Stimulated activated CD8-positive, alpha-beta memory T cell treated with anti-CD3 and anti-CD28 coated beads, Interleukin-7, amount 100 ng/mL, for 24 hours (primary cell): ENCODE data around the gene MZT2B.
A peak's percentile ranks its signal among the peaks of the same experiment; 100 is the strongest.
"Not testable (repeated sequence)": the region's sequence is repeated elsewhere in the genome, so short reads cannot be mapped to it uniquely, and the experiment has no call there.

Experiments used
- DNase-seq: peaks from one replicate; pipeline ENCODE4 v3.0.0-alpha.2; 2020; ENCODE audit warnings: low read depth

MZT2B gene

DNA sequence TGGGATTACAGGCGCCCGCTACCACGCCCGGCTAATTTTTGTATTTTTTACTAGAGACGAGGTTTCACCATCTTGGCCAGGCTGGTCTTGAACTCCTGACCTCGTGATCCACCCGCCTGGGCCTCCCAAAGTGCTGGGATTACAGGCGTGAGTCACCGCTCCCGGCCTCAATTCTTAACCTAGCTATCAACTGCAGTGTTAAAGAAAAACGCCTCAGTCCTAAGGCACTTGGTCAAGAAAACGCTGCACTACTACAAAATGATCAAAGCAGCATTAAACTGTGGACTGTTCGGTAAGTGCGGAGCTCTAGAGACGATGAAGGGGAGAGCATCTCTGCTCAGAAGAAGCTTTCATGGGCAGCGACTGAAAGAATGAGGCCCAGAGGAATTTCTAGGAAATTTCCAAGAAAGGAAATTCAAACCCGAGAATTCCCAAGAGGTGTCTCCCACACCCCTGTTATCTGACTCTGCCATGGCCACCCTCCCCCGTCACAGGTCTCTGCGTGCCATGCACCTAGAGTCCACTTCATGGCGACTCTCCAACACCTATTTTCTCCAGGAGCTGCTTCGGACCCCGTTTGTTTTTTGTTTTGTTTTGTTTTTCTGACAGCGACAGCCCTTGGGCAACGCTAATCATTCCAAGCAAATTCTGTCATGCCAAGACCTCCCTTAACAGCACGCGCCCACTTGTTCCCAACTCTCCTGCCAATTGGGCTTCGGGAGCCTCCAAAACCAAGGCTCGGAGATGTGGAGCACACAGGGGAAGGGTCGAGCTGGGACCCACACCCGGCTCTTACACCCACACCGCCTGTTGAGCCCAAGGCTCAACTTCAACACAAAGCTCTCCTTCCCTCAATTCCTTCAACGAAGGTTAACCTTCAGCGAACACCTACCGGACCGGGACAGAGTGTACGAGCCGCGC is 1.4 kb upstream of the MZT2B start:
- not testable (repeated sequence) for DNase-seq

DNA sequence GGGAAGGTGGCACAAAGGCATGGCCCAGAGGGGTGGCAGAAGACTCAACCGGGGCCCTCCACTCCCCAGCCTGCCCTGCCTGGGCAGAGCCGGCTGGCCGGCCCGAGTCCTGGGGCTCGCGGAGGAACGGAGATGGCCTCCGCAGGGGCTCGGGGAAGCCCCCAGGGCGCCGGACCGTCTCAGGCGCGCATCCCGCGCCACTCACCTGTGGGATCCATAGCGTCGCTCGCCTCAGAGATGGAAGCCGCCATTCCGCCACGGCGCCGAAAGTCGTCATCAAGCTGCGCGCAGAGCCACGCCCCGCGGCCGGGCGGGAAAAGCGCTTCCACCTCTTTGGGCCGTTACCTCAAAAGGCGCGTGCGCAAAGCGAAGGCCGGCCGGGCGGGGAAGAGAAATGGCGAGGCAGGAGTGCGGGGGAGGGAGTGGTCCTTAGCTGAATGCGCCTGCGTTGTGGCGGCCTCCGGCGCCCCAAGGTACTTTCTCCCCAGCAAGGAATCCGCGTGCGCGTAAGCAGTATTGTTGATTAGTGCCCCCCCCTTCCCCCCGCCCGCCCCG is 660 bp upstream of the MZT2B start, which contains the start of gene SMPD4:
SMPD4 (minus strand) TSS at position 278 of the 555 bp plus-strand sequence. CDS start 5,010 bp downstream, outside the sequence.
- peak; percentile 97 for DNase-seq

DNA sequence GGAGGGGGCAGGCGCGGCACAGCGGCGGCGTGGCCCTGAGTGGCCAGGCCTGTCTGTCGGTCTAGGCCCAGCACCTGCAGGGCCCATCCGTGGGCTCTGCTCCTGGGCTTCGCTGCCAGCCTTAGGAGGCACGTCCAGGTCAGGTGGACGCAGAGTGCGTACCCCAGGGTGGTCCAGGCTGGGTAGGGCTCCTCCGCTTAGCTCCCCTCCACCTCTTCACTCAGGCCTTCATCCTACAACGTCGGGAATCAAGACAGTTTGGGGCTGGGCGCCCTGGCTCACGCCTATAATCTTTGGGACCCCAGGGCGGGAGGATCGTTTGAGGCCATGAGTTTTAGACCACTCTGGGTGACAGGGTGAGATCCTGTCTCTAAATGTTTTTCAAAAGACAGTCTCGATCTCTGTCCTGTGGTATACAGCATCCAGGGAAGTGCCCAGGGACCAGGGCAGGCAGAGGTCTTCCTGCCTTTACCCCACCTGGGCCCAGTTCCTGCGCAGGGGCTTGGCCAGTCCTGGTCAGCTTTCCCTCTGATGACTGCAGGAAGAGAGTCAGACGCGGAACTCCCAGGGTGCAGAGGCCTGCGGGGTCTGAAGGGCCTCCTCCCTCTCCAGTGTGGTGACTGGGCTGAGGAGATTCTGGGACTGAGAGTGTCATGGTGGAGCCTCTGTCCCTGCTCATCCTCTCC is 907 bp downstream of the MZT2B start:
- DNase-seq, result not testable (repeated sequence)

DNA sequence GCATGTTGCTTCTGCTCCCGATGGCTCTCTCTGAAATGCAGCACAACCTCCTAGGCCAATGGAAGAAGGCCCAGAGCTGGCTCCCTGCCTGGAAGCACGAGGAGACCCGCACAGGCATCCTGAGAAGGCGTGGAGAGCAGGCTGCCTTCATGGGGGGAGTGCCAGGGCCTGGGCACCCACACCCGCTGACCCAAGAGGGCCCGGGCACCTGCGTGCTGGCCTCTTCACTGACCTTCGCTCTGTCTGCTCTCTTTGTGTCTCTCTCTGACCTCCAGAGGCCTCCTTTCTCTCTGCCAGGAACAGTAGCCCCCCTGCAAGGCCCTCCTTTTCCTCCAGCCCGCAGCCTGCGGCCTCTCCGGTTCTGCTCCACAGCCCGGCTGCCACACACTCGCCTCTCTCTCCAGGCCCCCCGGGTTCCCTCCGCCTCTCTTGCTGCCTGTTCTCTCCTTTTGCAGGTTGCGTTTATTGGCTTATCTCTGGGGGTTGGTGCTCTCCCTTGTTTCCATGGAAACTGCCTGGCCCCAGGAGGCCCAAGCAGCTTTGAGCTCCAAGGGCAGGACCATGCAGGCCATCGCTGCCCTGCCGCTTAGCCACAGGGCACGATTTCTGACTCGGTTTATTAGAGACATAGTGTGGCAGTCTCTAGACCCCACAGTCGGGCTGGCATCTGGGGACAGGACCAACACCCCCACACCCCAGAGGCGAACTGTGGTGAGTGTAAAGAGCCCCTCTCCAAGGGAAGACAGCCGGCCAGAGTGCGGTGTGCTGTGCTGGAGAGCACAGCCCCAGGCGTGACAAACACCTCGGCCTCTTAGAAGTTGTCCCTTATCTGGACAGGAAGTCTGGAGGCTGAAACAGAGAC is 1.7 kb downstream of the MZT2B start:
- no peak for DNase-seq

DNA sequence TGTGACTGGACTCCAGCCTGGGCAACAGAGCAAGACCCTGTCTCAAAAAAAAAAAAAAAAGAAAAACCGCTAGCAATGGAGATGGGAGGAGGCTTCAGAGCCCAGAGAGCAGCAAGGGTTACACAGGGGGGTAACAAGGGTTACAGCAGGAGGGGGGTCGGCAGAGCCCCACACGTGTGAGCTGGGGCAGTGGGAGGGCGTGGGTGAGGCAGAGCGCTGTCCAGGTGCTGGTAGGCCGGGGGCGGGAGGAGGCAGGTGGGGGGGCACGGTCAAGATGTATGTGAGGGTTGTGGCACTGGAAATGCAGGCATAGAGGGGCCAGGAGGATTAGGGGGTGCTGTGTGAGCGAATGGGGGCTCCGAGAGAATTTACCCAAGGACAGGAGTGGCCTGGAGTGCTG is 3.4 kb downstream of the MZT2B start:
- no peak for DNase-seq

DNA sequence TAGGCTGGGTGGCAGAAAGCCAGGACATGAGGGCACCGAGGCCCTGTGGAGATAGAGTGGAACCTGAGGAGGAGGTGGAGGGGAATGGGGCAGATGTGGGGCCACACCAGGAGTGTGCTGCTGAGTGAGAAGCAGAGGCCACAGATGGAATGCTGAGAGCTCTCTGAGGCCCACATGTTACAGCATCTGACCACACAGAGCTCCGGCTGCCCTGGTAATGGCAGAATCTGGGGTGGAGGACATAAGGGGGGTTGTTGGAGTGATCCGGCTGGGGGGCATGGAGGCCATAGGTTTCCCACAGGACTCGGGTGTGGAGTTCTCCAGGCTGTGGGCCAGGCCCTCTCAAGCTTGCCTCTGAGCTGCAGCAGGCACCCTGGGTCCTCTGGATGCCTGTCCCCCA is 3.8 kb downstream of the MZT2B start:
- no peak for DNase-seq

DNA sequence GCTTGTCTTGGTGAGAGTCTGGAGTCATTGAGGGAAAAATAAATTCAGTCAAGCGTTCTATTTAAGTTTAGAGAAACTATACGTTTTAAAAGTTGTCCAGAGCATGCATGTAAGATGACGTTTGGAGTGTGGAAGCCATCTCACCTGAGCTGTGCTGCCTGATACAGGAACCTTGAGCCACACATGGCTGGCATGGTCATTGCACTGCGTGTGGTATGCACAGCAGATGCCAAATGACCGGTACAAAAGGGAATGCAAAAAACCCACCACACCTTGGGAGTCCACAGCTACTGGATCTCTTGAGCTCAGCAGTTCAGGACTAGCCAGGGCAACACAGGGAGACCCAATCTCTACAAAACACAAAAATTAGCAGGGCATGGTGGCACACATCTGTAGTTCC is 4.3 kb downstream of the MZT2B start:
- no peak for DNase-seq

DNA sequence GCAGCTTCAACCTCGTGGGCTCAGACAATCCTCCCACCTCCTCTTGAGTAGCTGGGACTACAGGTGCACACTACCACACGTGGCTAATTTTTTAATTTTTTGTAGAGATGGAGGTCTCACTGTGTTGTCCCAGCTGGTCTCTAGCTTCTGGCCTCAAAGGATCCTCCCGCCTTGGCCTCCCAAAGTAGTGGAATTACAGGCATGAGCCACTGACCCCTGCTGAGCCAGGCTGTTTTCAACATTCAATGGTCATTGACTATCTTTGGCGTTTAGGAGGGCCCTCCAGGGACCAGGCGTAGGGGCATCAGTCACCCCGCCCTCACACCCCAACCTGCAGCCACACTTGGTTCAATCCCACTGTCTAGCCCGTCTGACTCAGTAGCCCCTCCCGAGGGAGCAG is 5.2 kb downstream of the MZT2B start:
- no peak for DNase-seq

DNA sequence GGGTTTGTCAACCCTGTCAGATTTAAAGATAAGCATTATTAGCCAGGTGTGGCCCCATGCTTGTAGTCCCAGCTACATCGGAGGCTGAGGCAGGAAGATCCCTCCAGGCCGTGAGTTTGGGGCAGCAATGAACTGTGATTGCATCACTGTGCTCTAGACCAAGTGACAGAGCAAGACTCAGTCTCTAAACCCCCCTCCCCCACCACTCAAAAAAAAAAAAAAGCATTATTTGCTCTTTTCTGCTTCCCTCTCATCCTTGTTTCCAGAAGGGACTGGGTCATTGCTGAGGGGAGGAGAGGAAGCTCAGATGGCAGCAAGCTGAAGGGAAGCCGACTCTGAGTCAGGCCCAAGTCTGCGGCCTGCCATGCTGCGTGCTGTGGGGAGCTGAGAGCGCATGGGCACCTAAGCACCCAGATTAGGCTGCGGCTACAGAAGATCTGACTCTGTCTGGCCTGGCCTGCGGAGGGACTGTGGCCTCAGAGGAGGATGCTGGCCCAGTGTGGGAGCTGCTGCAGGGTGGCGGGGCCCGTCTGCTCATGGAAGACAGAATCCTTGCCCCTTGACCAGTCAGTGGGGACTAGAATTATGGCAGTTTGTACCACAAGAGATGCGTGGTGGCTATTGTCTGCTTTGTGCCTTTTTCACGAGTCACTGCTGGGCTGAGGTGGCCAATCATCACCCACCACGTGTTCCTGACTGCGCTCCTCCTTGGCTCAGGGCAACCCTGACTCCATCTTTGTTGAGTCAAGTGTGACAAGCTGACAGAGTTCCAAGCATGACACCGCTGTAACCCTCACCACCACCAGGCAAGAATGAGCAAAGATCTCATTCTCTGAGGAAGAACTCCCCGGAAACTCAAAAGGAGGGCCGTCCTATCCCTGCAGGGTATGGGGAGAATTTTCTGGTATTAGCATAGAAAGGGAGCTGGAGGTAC is 6.1 kb downstream of the MZT2B start:
- not testable (repeated sequence) for DNase-seq

DNA sequence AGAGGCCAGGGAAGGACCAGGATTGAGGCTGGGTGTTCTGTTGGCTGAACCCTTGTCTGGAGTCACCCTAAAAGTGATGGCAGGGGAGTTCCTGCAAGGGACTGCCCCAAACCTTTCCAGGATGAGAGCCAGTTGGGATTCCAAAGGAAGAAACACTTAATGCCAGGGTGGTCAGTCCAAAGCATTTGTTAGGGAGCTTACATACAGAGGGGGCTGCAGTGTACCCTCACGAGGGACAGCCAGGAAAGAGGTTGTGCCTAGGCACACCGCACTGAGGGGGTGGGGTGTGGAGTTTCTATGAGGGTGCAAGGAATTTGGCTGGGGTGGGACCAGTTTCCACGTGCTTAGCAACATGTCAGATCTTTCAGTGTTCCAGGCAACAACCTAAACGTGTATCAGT is 6.9 kb downstream of the MZT2B start:
- DNase-seq, result not testable (repeated sequence)

DNA sequence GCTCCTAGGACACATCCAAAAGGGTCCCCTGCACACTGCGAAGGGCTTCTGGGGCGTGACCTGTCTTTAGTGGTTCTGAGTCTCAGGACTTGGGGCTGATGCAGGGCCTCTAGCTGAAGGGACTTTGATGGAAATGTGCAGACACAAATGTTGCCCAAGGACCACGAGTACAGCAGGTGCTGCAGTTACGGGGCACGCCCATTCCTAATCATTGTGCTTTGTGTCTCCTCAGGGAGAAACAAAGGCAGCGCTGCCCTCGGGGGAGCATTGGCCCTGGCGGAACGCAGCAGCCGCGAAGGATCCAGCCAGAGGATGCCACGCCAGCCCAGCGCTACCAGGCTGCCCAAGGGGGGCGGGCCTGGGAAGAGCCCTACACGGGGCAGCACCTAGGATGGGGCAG is 8.2 kb downstream of the MZT2B start:
- no peak for DNase-seq

DNA sequence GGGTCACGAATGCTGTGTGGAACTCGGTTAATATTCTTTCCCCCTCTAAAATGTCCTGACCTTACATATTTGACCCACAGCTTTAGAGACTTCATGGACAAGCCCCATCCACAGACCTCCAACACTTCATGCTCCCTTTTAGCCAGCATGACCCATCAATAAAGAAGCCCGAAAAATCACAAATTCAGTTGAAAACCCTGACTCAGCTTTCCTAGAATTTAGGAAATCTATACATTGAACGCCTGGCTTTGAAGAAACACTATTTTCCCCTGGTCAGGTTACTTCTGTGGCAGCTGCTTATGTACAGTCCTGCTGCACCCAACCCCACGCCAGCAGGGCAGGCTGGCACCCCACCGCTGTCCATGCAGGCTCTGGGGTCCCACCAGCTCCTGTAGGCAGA is 9.3 kb downstream of the MZT2B start:
- not testable (repeated sequence) for DNase-seq

DNA sequence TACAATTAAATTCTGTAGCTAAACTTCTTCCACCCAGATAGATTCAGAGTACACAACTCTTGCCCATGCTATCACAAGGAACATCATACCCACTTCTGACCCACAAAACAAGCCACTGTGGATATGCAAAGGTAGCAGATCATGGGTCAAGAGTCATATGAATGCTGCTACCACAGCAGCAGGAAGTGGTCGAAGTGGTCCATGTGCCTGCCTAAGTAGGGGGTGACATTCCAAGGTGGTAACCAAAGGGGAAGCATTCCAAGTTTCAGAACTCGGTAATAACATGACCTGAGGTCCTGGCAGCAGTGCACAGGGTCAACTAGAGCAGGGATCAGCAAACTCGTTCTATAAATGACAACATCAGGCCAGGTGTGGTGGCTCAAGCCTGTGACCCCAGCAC is 10.4 kb downstream of the MZT2B start:
- DNase-seq, result not testable (repeated sequence)

DNA sequence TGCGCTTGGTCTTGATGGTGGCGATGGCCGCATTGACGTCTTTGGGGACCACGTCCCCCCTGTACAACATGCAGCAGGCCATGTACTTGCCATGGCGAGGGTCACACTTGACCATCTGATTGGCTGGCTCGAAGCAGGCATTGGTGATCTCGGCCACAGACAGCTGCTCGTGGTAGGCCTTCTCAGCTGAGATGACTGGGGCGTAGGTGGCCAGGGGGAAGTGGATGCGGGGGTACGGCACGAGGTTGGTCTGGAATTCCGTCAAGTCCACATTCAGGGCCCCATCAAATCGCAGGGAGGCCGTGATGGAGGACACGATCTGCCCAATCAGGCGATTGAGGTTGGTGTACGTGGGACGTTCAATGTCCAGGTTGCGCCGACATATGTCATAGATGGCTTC is 11.8 kb downstream of the MZT2B start:
- DNase-seq, result not testable (repeated sequence)

DNA sequence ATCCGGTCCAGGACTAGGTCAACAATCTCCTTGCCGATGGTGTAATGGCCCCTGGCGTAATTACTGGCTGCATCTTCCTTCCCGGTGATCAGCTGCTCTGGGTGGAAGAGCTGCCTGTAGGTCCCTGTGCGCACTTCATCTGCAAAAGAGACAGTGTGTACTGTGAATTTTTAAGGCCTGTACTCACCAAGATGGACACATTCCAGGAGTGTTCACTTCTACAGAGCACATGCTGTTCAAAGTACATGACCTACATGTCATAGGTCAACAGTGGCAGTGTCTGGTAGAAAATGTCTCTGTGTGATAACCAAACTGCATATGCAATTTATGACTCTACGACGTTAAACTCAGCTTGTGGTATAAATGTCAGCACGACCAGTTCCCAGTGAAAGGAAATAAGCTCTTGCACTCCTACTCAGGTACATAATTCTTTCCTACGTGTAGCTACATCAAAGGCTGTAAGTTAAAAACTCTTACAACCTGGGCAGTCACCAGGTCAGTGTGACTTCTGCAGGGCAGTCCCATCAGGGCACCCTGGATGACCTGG is 13.1 kb downstream of the MZT2B start:
- not testable (repeated sequence) for DNase-seq

DNA sequence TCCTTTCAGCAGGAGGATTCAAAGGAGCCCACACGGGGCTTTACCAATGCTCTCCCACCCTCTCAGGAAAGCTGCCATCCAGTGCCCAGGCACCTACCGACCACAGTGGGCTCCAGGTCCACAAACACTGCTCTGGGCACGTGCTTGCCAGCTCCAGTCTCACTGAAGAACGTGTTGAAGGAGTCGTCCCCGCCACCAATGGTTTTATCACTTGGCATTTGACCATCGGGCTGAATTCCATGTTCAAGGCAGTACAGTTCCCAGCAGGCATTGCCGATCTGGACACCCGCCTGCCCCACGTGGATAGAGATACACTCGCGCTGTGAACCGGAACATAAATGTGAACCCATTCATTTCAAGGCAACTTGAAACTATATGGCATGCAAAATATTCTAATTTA is 14.0 kb downstream of the MZT2B start:
- DNase-seq, result not testable (repeated sequence)

DNA sequence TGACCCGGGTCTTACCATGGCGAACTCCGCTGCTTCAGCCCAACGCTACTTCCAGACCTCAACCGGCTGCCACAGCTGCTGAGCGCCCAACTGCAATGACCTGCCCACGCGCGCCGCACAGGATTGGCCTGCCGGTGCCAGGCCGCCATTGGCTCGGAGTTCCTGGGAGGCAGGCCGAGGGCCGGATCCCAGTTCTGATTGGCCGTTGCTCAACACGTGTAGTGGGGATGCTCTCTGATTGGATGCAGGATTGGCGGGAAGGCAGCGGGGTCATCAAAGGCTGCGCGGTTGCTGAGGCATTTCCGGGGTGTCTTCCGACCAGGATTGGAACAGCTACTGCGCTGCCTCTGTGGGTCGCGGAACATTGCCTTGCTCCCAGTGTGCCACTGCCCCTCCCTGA is 16.3 kb downstream of the MZT2B start, which contains the start of gene TUBA3E:
TUBA3E (minus strand) TSS at position 97 of the 400 bp plus-strand sequence; CDS start at position 18, 79 bp downstream.
- no peak for DNase-seq

DNA sequence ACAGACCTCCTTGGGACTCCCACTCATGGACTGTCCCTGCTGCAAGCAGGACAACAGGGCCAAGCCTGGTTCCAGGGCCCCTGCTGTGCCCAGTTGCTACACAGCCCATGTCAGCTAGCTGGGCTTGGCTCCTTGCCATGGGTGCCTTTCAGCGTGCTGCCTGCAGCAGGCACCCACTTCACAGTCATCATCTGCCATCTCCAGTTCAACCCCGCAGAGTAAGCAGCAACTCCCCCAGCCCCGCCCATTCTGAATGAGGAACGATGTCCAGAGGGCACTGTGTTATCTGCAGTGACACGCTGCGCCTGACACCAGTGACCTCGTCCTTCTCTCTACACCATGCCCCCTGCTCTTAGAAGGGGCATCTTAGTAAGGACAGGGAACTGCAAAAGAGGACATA is 20.5 kb downstream of the MZT2B start:
- not testable (repeated sequence) for DNase-seq

DNA sequence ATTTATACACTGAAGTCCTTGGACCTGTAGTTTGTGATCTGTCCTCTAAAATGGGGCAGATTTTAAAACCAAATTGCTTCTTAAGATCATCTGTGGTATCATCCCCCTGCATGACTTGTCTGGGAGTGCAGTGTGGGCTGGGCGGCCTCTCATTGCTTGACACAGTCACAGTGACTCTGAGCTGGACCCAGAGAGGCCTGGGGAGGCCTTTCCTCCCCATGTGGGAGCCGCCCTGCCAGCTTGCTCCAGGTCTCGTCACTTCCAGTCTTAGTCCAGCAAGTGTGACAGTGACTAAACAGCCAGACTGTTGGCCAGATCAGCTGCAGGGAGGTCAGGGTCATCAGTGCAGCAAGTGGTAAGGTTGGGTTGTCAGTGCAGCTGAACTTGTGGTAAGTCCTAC is 21.1 kb downstream of the MZT2B start:
- not testable (repeated sequence) for DNase-seq

DNA sequence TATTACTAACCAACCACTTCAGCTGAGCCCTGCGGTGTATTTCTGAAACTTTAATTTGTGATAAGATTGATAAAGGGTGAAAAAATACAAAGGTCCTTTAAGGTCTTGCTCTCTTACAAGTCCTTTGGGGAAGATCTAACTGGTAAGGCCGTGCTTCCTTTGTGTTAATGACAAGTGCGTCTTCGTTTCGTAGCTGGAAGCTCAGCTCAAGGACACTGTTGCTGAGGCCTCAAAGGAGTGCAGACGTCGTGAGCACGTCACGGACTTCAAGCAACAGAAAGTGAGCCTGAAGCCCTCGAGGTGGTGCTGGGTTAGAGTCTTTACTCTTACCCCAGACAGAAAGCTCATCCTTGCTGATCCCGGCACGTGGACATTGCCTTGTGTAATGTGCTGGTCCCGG is 25.0 kb downstream of the MZT2B start:
- not testable (repeated sequence) for DNase-seq
